Measurements from ENCODE around the gene ALOXE3.

DNA sequence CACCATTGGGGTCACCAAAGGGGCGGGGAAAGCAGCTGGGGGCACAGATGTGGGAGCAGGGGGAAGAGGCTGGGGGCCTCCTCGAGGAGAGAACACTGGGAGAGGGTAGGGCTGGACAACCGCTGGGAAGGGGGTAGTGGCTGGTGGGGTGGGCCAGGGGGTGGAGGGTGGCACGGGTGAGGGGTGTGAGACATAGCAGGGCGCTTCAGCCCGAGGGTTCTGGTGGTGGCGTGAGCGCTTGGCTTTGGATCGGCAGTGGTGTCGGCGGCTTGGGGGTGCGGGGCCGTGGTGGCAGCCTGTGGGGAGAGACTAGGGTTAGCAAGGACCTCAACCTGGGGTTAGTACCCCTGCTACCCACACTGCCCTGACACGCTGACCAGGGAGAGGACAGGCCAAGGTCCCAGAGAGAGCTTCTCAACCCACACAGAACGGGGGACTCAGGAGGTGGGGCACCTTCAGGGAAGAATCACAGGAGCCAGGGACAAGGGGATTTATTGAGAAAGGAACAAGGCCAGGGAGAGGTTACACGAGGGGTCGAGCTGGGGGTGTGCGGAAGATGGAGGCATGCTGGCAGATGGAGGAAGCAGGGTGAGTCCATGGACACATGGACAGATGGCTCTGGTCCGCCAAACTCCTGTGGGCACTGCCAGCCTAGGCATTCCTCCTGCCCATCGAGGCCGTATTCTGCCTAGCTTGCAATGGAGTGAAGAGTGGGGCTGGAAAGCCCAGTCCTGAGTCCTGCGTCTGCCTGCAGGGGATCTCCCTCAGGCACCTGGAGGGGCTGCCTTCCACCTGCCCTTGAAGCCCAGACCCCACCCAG is 25.5 kb upstream of the ALOXE3 start:
- TF ChIP-seq, protein P1, sequence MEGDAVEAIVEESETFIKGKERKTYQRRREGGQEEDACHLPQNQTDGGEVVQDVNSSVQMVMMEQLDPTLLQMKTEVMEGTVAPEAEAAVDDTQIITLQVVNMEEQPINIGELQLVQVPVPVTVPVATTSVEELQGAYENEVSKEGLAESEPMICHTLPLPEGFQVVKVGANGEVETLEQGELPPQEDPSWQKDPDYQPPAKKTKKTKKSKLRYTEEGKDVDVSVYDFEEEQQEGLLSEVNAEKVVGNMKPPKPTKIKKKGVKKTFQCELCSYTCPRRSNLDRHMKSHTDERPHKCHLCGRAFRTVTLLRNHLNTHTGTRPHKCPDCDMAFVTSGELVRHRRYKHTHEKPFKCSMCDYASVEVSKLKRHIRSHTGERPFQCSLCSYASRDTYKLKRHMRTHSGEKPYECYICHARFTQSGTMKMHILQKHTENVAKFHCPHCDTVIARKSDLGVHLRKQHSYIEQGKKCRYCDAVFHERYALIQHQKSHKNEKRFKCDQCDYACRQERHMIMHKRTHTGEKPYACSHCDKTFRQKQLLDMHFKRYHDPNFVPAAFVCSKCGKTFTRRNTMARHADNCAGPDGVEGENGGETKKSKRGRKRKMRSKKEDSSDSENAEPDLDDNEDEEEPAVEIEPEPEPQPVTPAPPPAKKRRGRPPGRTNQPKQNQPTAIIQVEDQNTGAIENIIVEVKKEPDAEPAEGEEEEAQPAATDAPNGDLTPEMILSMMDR (conservative IDR thresholded peaks at IDR 0.05; ENCODE audit: low read depth in 2 of 2) = no peak
- TF ChIP-seq CREB1 (CRISPR knock-in tag; IDR thresholded peaks at IDR 0.05; ENCODE audit: low read depth) (no peak), EZH2 (IDR thresholded peaks at IDR 0.05; ENCODE audit: low read depth, unreplicated experiment) (no peak)

Measured in GM23338 (cell line).